ENCODE data around the gene LEKR1.
"Not testable (repeated sequence)": the region's sequence is repeated elsewhere in the genome, so short reads cannot be mapped to it uniquely, and the experiment has no call there.

Gene LEKR1

GRCh38 chr3:156826144-156826895, at the start of gene LEKR1:
TSS of gene LEKR1 (plus strand) at chr3:156826353. CDS start at chr3:156829330, 2,977 bp downstream.
- DNase-seq = peak; percentile 46 to 67

GRCh38 chr3:156776871-156777270, 49.3 kb upstream of the LEKR1 start:
- no peak for DNase-seq

DNA sequence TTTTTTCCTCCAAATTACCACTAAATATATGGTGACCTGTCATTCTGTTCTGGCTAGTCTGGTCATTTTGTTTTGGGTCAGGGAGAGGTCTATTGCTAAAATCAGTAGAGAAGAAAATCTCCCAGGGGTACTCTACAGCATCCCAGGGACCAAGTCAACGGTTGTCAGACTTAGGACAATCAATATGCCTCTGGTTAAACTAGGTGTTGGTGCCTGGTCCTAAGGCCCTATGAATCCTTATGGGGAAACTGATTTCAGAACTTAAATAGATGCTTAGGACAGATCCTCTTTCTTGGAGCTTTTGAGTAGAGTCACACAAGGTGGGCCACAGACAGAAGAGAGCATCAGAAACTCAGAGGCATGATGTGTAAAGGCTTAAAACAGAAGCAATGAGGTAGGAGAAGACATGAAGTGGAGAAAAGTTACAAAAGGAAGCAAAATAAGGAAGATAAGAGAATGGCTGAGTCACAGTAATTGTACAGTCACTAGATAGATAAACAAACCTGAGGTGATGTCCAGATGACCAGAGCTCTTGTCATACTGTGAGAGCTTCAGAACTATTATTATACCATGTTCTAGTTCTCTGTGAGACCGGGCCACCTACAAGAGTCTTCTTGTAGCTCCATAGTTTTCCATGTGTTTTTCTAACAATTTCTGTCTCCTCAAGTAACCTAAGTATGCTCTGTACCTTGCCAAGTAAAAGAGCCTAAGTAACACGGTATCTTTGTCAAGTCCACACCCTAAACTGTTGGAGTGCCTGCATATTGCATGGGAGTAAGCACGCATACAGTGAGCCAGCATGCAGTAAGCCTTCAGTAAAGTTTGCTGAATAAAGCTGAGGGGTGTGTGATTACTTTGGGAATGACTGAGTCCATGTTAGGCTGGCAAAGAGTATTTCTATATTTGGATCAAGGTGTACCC, 44.6 kb upstream of the LEKR1 start:
- DNase-seq = no peak

DNA sequence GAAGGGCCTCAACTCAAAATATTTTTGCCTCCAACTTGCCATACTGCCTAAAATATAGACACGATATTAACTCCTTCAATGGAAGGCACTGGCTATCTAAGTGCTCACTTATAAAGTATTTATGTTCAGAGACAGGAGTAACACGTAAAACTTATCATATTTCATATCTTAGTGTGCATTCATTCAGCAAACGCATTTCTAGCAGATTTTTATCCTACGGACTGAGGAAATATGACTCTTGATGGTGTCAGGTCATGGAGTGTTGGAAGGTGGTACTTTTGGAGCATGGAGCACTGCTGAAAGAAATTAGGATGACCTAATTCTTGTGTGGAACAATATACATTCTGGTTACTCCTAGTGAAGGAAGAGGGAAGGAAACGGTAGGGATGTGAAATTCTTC, 43.8 kb upstream of the LEKR1 start:
- no peak for DNase-seq

GRCh38 chr3:156782921-156783320, 43.2 kb upstream of the LEKR1 start:
- no peak for DNase-seq

- DNase-seq = no peak
Measured at GRCh38 chr3:156787001-156787400, 39.2 kb upstream of the LEKR1 start.

DNA sequence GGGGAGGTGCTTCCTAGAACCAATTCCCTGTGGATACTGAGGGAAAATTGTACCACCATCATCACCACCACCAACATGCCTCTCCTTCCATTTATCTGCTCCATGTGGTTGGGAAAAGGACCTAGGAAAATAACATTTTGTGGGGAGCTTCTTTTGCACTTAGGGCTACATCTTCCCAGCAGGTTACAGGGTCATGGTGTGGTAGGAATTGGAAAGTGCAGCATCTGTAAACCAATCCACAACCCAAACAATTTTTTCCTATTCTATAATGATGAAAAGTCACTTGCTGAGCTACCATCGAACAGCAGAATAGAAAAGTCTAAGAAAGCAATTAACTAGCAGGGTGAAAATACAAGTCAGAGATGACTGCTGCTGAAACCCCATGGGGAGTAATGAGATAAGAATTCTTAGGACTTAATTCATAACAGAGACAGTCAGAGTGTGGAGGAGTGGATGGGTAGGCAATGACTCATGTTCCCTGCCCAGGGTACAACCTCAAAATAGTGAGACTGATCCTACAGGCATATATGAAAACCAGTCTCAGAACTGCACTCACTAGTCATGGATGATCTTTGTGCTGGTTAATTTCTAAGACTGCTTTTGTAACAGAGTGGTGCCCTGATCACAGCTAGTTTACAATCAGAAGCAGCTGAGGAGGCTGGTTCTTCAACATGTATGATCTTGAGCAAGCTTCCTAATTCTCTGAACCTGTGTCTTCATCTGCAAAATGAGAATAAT, 38.1 kb upstream of the LEKR1 start:
- DNase-seq = no peak

DNA sequence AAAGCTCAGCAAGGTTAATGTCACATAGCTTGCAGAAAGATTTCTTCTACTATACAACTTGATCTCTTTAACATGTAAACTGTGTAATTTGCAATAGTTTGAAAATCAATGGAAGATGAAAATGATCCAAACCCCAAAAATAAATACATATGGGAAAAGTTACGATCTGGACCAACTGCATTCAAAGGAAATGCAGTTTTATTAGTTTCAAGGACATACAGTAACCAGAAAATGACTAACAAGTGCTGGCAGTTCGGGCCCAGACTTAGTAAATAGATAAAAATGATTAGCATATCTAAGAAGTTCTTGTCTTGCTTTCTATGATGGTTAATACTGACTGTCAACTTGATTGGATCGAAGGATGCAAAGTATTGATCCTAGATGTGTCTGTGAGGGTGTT, 37.3 kb upstream of the LEKR1 start:
- no peak for DNase-seq

GRCh38 chr3:156790156-156790555, 36.0 kb upstream of the LEKR1 start:
- no peak for DNase-seq

- DNase-seq = no peak
Measured at GRCh38 chr3:156792114-156792513, 34.0 kb upstream of the LEKR1 start.

DNA sequence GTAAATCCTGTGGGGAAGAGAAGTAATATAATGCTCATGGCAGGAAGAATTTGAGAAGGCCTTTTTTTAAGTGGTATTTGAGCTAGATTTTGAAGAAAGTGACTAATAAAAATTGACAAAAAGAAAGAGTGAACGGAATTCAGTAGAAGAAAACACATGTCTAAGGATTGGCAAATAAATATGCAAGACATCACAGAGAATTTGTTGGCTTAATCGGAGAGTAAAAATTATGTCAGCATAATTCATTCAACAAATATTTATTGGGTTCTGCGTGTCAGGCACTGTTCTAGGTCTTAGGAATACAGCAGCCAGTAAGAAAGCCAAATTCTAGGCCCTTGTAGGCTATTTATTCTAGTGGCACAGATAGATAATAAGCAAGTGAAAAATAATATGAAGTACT, 33.6 kb upstream of the LEKR1 start:
- DNase-seq = no peak

GRCh38 chr3:156792945-156793344, 33.2 kb upstream of the LEKR1 start:
- no peak for DNase-seq

GRCh38 chr3:156793400-156793799, 32.8 kb upstream of the LEKR1 start:
- no peak for DNase-seq

- DNase-seq = no peak
Measured at GRCh38 chr3:156793851-156794250, 32.3 kb upstream of the LEKR1 start.

DNA sequence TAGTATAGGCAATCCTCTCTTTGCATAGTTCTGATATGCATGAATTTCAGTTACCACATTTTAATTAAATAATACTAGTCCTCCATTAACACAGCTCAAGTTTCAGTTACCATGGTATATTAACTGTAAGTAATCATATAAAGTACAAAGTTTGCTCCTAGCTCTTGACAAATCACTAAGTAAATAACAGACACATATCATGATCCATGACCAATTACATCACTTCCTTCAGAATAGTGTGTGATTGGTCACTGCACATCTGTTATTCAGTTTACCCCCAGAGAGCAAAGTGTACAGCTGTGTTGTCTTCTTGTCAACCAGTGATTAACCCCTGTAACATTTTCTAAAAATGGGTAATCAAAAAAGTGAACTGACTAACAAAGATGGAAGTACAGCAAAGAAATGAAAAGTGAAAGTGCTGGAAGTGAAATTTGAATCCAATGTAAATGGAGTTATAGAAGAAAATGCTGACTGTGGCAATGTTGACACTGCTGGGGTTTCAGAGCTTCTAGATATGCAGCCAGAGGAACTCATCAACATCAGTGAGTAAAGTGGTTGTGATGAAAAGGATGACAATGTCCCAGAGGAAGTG, 30.2 kb upstream of the LEKR1 start:
- DNase-seq = no peak

GRCh38 chr3:156797368-156797767, 28.8 kb upstream of the LEKR1 start:
- no peak for DNase-seq

DNA sequence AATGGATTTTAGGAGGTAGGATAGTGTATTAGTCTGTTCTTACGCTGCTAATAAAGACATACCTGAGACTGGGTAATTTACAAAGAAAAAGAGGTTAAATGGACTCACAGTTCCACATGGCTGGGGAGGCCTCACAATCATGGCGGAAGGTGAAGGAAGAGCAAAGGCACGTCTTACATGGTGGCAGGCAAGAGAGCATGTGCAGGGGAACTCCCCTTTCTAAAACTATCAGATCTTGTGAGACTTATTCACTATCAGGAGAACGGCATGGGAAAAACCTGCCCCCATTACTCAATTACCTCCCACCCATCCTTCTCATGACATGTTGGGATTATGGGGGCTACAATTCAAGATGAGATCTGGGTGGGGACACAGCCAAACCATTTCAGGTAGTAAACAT, 25.9 kb upstream of the LEKR1 start:
- DNase-seq = not testable (repeated sequence)

DNA sequence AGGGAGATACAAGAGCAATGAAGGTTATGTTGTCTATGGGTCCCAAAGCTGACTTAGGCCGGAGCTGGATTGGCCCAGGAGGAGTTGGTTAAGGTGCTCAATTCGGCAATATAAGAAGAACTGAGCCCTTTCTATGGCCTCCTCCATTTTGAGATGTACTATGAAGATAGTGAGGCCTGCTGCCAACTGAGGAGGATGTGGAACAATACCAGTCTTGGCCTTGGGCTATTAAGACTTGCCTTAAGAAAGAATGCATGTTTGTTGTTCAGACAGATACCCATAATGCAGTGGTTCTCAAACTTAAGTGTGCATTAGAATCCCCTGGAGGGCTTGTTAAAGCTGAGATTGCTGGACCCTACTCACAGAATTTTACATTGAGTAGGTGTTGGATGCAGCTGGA, 24.4 kb upstream of the LEKR1 start:
- DNase-seq = no peak

DNA sequence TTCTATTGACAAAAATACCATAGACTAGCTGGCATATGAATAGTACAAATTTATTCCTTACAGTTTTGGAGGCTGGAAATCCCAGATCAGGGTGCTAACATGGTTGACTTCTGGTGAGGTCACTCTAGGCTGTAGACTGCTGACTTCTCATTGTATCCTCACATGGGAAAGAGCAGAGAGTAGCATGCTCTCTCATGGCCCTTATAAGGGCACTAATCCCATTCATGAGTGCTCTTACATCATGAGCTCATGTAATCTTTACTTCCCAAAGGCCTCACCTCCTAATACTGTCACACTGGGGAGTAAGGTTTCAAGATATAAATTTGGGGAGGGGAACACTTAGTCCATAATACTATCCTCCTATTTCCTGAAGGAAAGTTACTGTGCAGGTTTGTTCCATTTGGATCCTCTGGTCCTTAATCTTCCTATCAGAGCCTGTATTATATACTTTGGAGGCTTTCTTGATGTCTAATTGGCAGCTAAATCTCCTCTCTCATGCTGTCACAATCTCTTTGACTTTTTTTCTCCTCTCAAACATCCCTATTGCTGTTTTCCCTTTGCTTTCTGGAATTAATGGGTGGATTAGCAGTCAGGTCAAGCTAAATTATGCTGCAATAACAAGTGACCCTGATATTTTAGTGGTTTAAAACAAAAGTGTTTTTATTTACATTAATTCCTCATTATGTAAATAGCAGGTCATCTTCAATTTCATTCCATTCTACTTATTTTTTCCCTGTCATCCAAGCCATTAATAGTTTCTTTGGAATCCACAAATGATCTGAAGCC, 23.1 kb upstream of the LEKR1 start:
- no peak for DNase-seq

DNA sequence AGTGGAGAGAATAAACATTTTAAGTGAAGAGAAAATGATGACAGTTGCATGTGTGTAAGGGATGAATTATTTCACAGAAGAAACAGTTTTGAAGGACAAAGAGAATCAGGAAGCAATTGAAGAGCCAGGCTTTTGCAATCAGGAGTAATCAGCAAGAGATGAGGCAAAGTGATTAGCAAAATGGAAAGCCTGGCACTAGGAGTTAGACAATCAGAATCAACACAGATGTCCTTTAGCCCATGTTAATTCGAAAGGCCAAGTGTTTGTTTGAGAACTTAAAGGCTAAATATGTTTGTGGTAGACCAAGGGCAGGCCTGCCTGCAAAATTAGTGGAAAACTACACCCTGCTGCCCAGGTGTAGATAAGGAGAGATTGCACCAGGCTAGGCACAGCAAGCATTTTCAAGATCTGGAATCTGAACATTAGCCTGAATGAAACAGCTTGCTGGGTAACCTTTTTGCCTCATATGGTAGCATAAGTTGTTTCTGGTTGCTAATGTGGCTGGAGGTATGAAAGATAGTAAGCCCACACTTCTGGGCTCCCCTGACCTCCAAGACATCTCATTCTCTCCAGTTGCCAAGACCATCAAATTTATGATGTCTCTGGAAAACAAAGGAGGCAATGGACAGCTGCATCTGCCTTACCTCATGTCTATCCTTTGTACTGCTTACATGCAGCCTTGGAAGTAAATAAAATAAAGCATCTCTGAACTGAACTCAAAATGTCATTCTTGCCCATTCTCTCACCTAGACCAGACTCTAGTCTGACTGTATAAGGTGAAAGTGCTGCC, 22.0 kb upstream of the LEKR1 start:
- no peak for DNase-seq

DNA sequence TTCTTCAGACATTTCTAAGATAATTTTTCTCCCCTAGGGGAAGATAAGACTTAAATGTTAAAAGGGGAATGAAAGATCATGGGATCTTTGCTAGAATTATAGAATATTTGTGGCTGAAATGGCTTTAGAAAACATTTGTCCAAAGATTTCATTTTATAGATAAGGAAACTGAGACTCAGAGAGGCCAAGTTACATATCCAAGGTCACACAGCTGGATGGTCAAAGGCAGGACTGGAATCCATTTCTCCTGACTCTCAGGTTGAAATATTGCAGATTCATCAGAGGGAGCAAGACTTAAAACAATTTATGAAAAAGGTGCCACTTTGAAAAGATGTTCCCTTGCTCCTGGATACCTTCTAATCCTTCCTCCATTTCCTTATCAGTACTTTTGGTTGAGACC, 19.5 kb upstream of the LEKR1 start:
- DNase-seq = no peak
